NCI-H510A treated with DMSO at 0.1 percent for 48 hours (cell line): Measurements from ENCODE around the gene CFAP299.
"Not testable (repeated sequence)": the region's sequence is repeated elsewhere in the genome, so short reads cannot be mapped to it uniquely, and the experiment has no call there.

Experiments used
- DNase-seq: peaks from one replicate; lab custom pipeline; 2025; lab: John Stamatoyannopoulos, UW

CFAP299 gene

DNA sequence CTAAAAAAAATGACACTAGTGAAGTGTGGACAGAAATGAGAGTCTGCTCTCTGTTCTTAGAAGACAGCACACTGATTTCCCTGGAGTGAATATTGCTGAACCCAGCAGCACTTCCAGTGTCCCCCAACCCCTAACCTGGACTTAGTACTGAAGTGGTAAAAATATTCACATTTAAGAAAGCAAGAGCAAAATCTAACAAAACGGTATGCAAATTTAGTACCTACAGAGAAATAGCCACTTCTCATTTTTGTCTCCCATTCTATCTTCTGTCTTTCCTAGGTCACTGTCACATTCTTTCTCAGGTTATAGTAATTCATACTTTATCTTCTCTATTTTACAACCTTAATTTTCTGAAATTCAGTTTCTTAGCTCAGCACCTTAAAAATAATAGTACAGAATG, 274.7 kb downstream of the CFAP299 start:
- no peak for DNase-seq

DNA sequence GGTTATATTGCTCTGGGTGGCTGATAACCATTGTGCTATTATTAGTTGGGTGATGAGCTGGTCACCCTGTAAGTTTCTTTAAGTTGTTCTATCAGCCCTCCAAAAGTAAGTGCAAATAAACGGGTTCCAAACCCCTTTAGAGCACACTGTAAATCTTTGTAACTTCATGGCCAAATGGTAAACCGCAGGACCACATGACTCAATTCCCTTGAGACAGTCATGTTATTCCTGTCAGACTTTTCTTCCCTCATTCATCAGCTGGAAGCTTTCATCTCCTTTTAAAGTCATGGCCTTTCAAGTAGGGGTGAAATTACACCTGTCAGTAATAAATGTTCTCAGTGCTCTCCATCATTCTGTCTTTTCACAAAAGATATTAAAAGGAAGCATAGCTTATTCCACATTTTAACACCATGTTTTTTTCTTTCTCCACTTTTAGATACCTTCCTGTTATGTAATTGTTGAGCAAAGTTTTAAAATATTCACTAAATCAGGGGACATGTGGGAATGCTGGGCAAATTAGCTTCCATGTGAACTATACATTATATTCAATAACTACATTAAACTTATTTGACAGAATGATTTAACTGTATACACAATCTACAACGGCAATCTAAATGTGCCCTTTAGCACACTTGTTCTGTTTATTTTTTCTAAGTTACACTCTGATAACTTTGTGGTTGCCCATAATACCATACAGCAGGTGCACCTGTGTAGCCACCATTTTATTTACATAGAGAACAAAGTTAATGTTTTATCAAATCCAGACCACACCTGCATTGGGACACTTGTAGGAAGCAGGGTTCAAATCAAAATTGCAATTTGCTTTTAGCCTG, 275.5 kb downstream of the CFAP299 start:
- peak; percentile 84 for DNase-seq

DNA sequence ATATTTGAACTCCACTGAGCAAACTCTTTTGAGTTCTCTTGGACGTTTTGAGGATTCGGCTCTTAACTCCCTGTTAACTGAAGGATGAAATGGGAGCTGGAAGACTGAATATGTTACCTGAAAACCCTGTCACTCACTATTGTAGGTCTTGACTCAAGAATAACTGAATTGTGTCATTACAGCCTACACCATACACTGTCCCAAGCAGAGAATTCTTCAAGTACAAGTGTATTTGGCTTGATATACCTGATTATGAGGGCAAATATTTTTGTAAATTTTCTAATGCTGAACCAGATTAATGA, 276.1 kb downstream of the CFAP299 start:
- DNase-seq: no peak

DNA sequence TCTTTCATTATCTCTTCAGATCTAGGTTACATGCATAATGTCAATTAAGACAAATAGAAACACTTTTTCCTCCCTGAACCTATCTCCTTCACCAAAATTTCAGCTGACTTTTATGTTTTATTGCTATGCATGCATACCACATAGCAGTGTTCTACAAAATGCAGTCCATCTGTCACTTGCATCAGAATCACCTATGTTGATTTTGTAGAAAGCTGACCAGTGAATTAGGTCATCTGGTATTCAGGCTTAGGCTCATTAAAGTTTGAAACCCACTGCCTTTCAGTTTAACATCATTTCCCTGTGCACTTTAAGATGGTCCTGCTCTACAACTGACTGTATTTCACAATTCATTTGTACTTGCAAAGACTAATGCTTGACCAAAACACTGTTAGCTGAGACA, 277.9 kb downstream of the CFAP299 start:
- DNase-seq: no peak

DNA sequence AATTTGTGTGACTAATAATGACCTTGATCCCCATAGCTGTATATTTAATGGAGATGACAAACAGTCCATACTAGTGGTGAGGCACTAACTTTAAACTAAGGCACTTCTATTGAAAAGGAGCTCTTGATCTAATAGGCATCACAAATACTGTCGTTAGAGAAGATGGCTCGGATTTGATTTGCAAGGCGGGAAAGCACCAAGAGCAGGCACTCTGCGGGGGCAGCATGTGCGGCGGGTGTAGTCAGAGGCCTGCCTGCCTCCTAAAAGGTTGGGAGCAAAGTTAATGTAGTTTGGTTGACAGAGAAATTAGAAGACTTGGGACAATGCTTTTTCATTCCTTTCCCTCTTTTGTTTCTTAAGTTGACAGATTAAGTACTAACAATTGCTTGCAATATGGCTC, 278.8 kb downstream of the CFAP299 start:
- no peak for DNase-seq

DNA sequence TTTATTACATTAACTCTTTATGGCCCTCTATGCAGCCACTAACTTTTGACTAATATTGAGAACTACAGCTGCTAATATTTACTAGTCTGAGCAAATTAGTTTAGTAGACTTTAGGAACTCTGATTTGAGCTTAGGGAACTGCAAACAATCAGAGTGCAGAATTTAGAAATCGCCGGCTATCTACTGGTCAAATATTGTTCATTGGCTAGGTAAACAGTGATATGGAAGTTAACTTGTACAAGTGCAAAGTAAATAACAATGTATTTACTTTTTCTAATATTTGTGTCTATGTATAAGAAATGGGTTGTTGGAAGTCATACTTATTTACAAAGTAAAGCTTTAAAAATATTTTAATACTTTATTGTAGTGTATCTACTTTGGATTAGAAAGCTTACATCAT, 279.6 kb downstream of the CFAP299 start:
- peak; percentile 28 for DNase-seq

DNA sequence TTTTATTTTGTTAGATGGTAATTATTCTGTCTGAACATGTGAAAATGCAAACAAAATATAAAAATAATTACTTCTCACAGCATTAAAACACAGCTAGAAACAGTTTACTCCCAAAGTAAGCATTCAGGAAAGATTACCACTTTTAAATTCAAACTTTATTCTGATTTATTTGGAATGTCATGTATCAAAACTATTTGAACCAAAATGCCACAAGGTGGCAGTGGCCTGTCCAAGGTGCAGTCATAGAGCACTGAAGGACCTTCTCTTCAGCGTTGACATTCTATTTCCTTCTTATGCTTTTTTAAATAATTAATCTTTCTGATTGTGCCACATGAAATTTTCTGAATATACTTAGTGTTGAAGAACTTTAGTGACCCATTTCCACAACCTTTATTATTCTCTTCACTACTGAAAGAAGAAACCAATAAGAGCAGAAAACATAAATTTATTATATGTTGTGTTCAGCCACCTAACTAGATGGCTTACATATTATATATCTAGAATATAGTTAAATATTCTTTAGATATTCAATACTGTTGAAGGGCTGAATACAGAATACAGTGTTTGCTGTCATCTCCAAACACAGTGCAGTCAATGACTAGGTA, 283.6 kb downstream of the CFAP299 start:
- no peak for DNase-seq

DNA sequence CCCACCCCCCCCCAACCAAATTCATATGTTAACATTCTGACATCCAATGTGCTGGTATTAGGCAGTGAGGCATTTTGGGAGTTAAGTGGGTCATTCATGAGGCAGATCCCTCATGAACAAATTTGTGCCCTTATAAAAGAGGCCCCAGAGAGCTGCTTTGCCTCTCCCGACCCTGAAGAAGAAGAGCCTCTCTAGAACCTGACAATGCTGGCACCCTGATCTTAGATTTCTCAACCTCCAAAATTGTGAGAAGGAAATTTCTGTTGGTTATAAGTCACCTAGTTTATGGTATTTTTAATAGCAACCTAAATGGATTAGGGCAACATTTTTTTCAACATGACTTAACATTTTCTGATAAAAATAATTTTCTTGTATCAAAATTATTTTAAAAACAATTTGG, 296.3 kb downstream of the CFAP299 start:
- no peak for DNase-seq

DNA sequence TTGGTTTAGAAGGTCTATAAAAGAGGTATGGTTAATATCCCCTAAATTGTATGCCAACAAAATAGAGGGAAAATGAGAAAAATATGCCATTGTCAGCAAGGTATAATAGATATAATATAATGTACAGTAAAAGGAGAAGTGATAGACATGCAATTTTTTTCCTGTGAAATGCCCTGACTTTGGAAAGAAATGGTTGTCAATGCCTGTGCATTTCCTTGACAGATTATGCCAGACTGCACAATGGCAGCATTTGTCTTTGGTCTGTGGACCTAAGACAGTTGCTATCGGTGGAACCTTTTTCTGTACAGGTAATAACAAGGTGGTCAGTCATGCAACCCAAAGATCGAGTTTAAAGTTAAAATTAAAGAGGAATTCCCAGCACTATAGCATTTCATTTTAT, 301.7 kb downstream of the CFAP299 start:
- no peak for DNase-seq

DNA sequence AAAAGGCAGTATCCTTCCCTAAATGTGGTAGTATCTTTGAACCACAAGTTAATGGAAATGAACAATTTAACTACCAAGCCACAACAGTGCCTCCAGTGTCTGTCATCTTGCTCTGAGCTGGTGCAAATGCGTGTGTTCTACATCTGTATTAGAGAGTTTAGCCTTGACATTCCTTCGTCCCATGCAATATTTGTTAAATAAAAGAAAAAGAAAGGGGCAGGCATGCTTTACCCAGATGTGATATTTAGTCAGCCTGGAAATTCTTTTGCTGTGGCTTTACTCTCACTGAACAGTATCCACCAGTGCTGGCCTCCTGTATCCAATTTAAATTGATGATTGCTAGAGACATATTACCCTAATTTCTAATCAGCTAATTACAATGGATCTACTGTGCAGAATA, 310.5 kb downstream of the CFAP299 start:
- no peak for DNase-seq

DNA sequence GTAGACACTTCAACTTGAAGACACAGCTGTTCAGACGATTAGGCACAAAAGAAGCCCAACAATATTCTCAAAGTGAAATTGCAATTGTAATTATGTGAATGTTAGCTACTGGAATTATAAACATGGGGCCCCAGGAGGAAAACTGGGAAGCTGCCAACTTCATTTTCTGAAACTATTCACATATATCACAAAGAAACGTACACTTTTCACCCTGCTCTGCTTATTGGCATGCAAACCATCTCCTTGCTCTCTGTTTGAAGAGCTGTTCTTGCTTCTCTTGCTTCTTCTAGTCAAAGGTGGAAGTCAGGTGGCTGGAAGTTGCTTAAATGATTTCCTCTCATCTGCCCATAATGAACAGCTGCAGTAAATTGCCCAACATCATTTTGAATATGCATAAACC, 320.1 kb downstream of the CFAP299 start:
- DNase-seq: no peak

DNA sequence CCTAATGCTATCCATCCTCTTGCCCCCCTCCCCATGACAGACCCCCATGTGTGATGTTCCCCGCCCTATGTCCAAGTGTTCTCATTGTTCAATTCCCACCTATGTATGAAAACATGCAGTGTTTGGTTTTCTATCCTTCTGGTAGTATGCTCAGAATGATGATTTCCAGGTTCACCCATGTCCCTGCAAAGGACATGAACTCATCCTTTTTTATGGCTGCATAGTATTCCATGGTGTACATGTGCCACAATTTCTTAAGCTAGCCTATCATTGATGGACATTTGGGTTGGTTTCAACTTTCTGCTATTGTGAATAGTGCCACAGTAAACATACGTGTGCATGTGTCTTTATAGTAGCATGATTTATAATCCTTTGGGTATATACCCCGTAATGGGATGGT, 334.6 kb downstream of the CFAP299 start:
- not testable (repeated sequence) for DNase-seq

DNA sequence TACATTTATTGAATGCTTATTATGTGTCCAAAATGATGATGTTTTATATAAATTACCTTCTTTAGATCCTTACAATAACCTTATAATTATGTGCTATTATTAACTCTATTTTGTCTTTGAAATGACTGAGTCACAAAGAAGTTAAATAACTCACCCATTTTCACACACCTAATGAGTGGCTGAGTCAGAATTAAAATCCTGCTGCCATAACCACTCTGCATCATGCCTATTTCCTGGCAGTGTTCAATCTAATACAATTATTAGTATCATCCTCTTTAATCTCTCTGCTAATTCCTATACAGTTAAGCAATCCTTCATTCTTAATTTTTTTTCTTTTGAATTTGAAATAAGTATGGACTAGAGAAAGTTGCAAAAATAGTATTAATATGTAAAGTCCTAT, 342.9 kb downstream of the CFAP299 start:
- DNase-seq: no peak

DNA sequence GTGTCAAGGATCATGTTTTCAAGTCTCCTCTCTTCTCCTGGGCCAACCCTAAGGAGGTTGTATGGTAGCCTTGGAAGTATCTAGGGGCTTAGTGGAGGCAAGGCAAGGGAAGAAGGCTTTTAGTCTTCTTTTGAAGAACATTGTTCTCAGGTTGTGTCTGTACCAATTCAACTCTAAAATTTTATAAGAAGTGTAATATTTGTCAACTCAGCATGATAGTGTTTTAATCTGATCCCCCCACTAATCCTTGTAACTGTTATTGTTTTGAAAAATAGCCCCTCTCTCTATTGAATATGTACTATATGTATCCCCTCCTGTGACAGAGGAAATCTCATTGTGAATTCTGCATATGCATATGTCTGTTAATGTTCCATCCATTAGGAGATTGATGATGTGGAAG, 345.4 kb downstream of the CFAP299 start:
- DNase-seq: no peak

DNA sequence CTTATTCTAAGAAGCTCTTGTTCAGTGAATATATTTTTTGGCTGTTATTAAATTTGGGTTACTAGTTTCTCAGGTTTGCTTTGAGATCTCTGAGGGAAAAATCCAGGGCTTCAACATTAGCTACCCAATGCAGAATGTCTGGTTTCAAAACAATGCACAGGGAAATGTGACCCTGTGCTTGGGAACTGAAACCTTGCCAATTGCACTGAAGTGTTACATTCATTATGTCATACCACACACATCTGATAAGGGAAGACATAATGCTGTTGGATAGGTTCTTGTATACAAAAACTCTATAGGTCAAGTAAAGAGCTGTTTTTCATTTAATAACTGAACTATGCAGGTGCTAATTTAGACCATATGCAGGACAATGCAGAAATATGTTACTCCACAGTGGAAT, 349.7 kb downstream of the CFAP299 start:
- no peak for DNase-seq

DNA sequence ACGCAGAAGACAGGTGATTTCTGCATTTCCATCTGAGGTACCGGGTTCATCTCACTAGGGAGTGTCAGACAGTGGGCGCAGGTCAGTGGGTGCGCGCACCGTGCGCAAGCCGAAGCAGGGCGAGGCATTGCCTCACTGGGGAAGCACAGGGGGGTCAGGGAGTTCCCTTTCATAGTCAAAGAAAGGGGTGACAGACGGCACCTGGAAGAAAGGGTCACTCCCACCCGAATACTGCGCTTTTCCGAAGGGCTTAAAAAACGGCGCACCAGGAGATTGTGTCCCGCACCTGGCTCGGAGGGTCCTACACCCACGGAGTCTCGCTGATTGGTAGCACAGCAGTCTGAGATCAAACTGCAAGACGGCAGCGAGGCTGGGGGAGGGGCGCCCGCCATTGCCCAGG, 352.2 kb downstream of the CFAP299 start:
- not testable (repeated sequence) for DNase-seq

DNA sequence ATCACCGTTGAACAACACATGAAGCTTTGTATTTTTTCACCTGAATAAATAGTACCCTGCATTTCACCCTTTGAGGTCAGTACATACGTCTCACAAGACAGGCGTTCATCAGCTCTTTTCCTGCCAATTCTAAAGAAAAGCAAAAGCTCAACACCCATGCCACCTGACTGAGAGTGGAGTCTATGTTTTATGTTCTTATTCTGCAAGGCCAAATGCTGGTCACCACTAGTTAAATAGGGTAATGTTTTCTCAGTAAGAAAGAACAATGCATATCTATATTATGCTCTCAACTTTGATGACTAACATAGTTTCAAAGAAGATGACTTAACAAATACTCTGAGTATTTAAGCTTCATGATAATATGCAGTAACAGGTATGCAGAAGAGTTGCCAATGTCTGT, 358.6 kb downstream of the CFAP299 start:
- DNase-seq: no peak

DNA sequence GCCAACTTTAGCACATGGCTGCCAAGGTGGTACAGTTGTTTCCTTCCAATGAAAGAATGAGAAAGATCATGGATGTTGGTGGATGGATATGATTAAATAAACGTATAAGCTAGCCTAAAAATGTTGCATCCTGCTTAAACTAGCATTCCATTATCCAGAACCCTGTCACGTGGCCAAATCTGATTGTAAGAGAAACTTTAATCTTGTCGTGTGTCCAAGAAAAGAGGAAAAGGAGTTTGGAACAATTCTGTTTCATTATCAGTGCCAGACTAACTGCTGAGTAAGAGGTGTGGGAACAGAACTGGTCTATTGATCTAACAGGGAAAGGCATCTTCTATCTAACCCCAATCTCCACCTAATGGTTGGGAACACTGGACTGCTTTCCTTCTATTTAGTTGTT, 369.8 kb downstream of the CFAP299 start:
- DNase-seq: no peak

DNA sequence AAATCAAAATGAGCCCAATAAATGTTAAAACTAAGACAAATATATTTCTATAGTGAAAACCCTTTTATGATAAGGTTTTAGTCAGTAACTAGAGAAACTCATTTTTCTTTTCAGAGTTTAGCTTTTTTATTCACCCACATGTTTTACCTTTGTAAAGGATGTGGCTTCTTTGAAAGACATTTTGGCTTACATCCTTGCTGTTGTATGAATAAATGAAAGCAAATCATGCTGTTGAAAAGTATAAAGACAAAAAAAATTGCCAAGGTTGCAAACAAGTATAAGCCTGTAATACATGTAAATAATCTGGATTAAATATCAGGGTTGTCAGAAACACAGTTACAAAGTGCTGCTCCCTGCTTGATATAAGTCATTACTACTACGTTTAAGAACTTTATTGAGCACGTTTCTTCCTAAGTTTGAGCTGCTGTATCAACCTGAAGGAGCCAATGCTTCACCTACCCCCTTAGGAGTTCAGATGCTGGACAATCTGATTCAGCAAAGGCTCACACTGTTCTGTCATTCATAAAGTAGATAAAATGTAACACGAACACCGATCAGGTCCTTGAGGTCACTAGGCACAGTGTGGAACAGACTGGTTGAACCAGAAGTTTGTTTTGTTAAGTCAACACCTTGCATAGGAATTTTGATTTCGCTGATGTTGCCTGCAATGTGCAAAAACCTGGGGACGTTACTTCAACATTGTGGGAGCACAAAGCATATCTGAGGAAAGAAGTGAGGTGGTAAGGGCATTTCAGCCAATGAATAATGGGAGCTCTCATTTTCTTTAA, 373.7 kb downstream of the CFAP299 start:
- DNase-seq: no peak

DNA sequence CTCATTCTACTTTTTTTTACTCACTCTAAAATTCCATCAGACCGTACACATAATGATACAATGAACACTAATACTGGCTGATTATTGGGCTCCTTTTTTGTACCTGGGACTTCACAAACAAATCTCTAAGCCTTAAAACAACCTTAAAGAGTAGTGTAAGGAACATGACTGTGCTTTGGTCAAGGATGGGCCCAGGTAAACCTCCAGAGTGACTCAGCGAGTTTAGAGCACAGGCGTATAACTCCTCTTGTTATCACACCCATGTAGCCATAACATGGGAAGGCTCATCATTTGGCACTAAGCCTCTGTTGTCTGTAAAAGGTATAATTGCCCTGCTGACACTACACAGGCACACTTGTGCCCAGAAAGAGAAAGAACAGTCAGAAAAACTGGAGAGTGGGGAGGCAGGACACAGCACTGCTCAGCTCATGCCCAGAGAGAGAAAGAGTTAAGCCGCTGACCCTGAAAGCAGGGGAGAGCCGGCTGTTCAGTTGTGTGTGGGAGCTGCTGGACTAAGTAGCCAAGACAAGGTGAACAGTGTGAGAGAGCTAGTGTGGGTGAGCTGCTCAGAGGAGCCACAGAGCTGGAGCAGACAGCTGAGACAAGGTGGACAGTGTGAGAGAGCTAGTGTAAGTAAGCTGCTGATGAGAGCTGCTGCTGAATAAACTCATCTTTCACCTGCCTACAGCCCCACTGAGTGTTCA, 375.4 kb downstream of the CFAP299 start:
- DNase-seq: no peak

DNA sequence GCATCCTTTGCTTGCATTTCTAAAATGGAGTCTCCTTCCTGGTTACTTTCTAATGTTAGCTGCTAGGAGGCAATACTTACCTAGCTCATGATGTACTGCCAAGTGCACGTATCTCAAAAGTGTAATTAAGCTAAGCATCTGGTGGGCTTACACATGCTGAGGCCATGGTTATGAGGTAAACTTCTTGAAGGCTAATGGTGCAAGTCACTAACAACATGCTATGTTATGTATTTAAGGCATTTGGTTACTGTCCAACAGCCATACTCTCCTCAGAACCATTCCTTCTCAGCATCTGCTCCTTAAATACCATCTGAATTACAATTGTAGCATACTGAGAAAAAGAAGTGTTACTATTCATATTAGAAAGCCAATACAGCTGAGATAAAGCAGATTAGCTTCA, 376.4 kb downstream of the CFAP299 start:
- no peak for DNase-seq

DNA sequence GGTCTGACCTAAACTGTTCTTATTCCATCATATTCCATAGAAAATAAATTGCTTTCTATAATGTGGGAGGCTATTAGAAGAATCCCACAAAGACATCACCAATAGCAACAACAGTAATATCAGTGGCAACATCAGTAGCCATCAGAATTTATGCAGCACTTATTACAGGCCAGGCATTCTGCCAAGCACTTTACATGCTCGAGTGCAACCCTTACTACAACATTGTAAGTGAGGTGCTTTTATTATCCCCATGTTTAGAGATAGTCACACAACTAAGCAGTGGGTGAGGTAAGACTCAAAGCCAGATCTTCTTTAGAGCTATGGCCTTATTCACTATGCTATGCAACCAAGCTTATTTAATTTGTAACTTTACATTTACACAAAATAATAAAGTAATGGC, 377.9 kb downstream of the CFAP299 start:
- DNase-seq: peak; percentile 49

DNA sequence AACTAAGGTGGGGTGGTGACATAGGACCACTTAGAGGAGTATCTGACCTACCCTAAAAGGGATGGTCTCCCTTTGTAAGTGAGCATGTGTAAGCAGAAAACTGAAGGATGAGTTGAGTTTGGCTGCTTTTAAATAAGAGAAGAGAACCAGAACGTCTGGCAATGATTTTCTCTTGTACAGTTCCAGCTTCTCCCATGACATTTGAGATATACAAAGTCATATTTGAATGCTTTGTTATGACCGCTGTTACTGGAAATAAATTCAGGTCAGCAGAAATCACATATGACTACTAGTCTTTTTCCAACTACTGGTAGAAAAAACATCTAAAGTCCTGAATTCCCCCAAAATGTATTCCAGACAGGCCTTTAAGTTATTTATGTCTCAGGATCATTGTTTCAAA, 381.7 kb downstream of the CFAP299 start:
- no peak for DNase-seq
